Measurements from ENCODE around the gene ATP8A1.

DNA sequence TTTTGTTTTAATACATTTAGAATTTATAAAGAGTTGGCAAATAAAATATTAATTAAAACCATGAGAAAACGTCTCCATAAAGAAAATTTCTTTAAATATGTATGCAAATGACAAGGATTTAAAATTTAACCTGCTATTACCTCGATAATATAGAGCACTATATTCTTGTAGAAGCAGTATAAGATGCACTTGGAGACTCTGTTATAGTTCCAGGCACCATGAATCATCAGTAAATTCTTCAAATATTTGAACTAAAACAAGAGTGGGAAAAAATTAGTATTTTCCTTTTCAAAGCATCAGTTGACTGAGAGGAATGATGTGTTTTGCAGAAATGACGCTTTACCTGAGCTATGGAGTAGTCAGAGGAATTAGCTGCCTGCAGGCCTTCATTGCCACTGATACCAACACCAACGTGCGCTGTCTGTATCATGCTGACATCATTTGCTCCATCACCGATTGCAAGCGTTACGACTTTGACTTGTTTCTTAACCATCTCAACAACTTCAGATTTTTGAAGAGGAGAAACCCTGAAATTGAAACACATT lies 192.3 kb downstream of the ATP8A1 start:
- TF ChIP-seq CTCF (IDR thresholded peaks at IDR 0.05) (no peak), POLR2A (IDR thresholded peaks at IDR 0.05) (no peak)
